PC-3 (cell line): Measurements from ENCODE around the gene ZNF785. TPM values are rescaled to one million over a fixed set of nuclear protein-coding genes. Genes with fewer than 3 reads are reported as not detected.

Source experiments
- ATAC-seq: fragments of 200-7000 bp; cut with Tn5 transposase; 2 replicates; pipeline ENCODE4 v1.9.1; 2020; ENCODE audit warnings: mild to moderate bottlenecking, moderate library complexity
- BruUV-seq: library from RNA; stranded (reverse); fragments of 400-500 nt; replicated peaks from 2 replicates; lab custom pipeline; 2021; lab: Mats Ljungman, UMichigan
- CTCF ChIA-PET: fragments of 300-600 bp; sonication (Branson Sonifier 250); formaldehyde crosslinking; loops from one replicate; lab custom pipeline; 2022; ENCODE audit warnings: antibody characterized with exemption; lab: Charles Lee
- POLR2A ChIA-PET: fragments of 300-600 bp; sonication (Branson Sonifier 250); formaldehyde crosslinking; loops from one replicate; lab custom pipeline; 2022; ENCODE audit warnings: antibody characterized with exemption; ENCODE audit not compliant: unreplicated experiment; lab: Charles Lee
- DNase-seq: peaks from one replicate; pipeline ENCODE4 v3.0.0-alpha.2; 2015
- H2AFZ ChIP-seq: fragments of 300-600 bp; sonication (generic); 2 replicates; pipeline ENCODE4 v1.6.0; 2016; ENCODE audit warnings: antibody characterized with exemption, low read length
- H3F3A ChIP-seq: fragments of 300-600 bp; sonication (generic); one replicate; pipeline ENCODE4 v1.6.0; 2017; ENCODE audit warnings: antibody characterized with exemption, low read length, control low read depth, mild to moderate bottlenecking; ENCODE audit not compliant: unreplicated experiment
- H3K27ac ChIP-seq: fragments of 300-600 bp; sonication (generic); 2 replicates; pipeline ENCODE4 v1.5.1; 2016; ENCODE audit warnings: mild to moderate bottlenecking, low read length
- H3K27me3 ChIP-seq: fragments of 300-600 bp; sonication (generic); 2 replicates; pipeline ENCODE4 v1.6.1; 2016; ENCODE audit warnings: low read length, mixed read lengths
- H3K36me3 ChIP-seq: fragments of 300-600 bp; sonication (generic); 2 replicates; pipeline ENCODE4 v1.6.1; 2016; ENCODE audit warnings: low read depth, mixed run types, low read length, mixed read lengths
- H3K4me1 ChIP-seq: fragments of 300-600 bp; sonication (generic); 2 replicates; pipeline ENCODE4 v1.5.1; 2016; ENCODE audit warnings: low read length; ENCODE audit not compliant: insufficient read depth
- H3K4me2 ChIP-seq: fragments of 300-600 bp; sonication (generic); 2 replicates; pipeline ENCODE4 v1.6.0; 2016; ENCODE audit warnings: low read length
- H3K4me3 ChIP-seq: fragments of 300-600 bp; sonication (generic); 2 replicates; pipeline ENCODE4 v1.5.1; 2016; ENCODE audit warnings: mild to moderate bottlenecking, low read length, mixed read lengths
- H3K79me2 ChIP-seq: fragments of 300-600 bp; sonication (generic); 2 replicates; pipeline ENCODE4 v1.6.1; 2017; ENCODE audit warnings: low read length, mixed read lengths
- H3K9ac ChIP-seq: fragments of 300-600 bp; sonication (generic); 2 replicates; pipeline ENCODE4 v1.6.0; 2016; ENCODE audit warnings: mild to moderate bottlenecking, low read length
- H3K9me2 ChIP-seq: fragments of 300-600 bp; sonication (generic); replicated peaks from 2 replicates; pipeline ENCODE4 v1.6.1; 2016; ENCODE audit warnings: mixed run types, low read length, mixed read lengths
- H3K9me3 ChIP-seq: fragments of 300-600 bp; sonication (generic); 2 replicates; pipeline ENCODE4 v1.6.1; 2016; ENCODE audit warnings: low read length, mixed read lengths
- H4K20me1 ChIP-seq: fragments of 300-600 bp; sonication (generic); 2 replicates; pipeline ENCODE4 v1.6.1; 2016; ENCODE audit warnings: low read length, mixed read lengths
- CTCF ChIP-seq: fragments of 300-600 bp; sonication (generic); conservative IDR thresholded peaks from 2 replicates; pipeline ENCODE4 v1.5.1; 2017; ENCODE audit warnings: antibody characterized with exemption, low read depth, mild to moderate bottlenecking, low read length
- EZH2 ChIP-seq: fragments of 300-600 bp; sonication (generic); IDR thresholded peaks from one replicate; pipeline ENCODE4 v1.6.1; 2017; ENCODE audit warnings: antibody characterized with exemption, mild to moderate bottlenecking, low read length; ENCODE audit not compliant: unreplicated experiment
- EZH2phosphoT487 ChIP-seq: fragments of 300-600 bp; sonication (generic); IDR thresholded peaks from 2 replicates; pipeline ENCODE4 v1.6.1; 2018; ENCODE audit warnings: mild to moderate bottlenecking, antibody characterized with exemption, low read length, borderline replicate concordance
- intact Hi-C: fragments of 100-400 bp; cut with micrococcal nuclease; formaldehyde crosslinking; loops from 2 replicates; pipeline ENCODE4 v1.9.0; 2023
- total RNA-seq: library from RNA; depleted of rRNA; stranded (reverse); fragments of >200 nt; gene quantifications from 2 replicates; pipeline ENCODE4 v1.2.3, GENCODE V29; 2014

Gene ZNF785
- total RNA-seq, 1 experiment from 2014 or later, result 4.9 TPM

GRCh38 chr16:30615358-30616091 lies 30.0 kb upstream of the ZNF785 start:
- intact Hi-C loops, result no loop called here
- no peaks in the 10 kb centered on the region for H3K79me2 ChIP-seq
- no peak overlapping the region for H3K9ac ChIP-seq
- no peak overlapping the region for H3K4me2 ChIP-seq
- H3K27ac ChIP-seq, result no peak overlapping the region
- H3K4me1 ChIP-seq, result no peaks in the 10 kb centered on the region
- no peaks in the 10 kb centered on the region for H4K20me1 ChIP-seq
- H3F3A ChIP-seq, result no peaks in the 10 kb centered on the region
- no peaks in the 10 kb centered on the region for H3K9me3 ChIP-seq
- no peaks in the 10 kb centered on the region for H3K27me3 ChIP-seq
- BruUV-seq, result no TSS peak
- no peak overlapping the region for H2AFZ ChIP-seq
- H3K4me3 ChIP-seq, result no peak overlapping the region
- H3K36me3 ChIP-seq, result no peaks in the 10 kb centered on the region; the same call in 1 of the 2 replicates
- TF ChIP-seq CTCF (peak; percentile 59), EZH2 (no peak), EZH2phosphoT487 (no peak)
- CTCF ChIA-PET, result interaction anchor here (0.5 to 0.6 kb wide), 3 partner anchors 16 to 88 kb away, joined by 3 to 4 read pairs (median 3); no protein-coding TSS in a partner anchor
- H3K9me2 ChIP-seq, result no peaks in the 10 kb centered on the region
- ATAC-seq, result no peak
- POLR2A ChIA-PET, result no interaction called here
- peak; percentile 50 for DNase-seq

GRCh38 chr16:30609926-30610839 lies 24.7 kb upstream of the ZNF785 start, which contains the start of gene ZNF689:
TSS of gene ZNF689 (minus strand) at chr16:30610389. CDS start at chr16:30610041, 348 bp downstream.
- Histone ChIP-seq H3K9ac (peak within 1 kb of the TSS; percentile 99), H3K4me3 (peak within 1 kb of the TSS; percentile 93), H3K36me3 (no peaks in the 10 kb centered on the region), H3K4me1 (peaks cover 3% of the 10 kb centered on the region; the same call in 1 of the 2 replicates), H3K4me2 (peak within 1 kb of the TSS; percentile 98), H3K27me3 (no peaks in the 10 kb centered on the region), H3F3A (no peaks in the 10 kb centered on the region), H3K79me2 (peaks cover 18% of the 10 kb centered on the region), H3K9me3 (no peaks in the 10 kb centered on the region), H3K9me2 (no peaks in the 10 kb centered on the region), H4K20me1 (no peaks in the 10 kb centered on the region), H2AFZ (peak within 1 kb of the TSS; percentile 97), H3K27ac (peak within 1 kb of the TSS; percentile 68)
- TF ChIP-seq CTCF (0 out of 2 replicates have a peak, but pooled peaks have one; percentile 9), EZH2phosphoT487 (no peak)
- ChIA-PET CTCF (interaction anchor here (0.5 to 0.6 kb wide), 2 partner anchors 20 to 76 kb away, joined by 5 to 7 read pairs; no protein-coding TSS in a partner anchor), POLR2A (interaction anchor here (0.6 to 1.0 kb wide), 3 partner anchors 52 to 430 kb away, joined by 3 to 11 read pairs (median 7); no protein-coding TSS in a partner anchor)
- ATAC-seq (peak; percentile 80), DNase-seq (peak; percentile 95)
- intact Hi-C loops, result loop anchor here (2.0 kb wide), 1 partner anchor 19 kb away; no protein-coding TSS in a partner anchor
- BruUV-seq, result TSS peak; percentile 57
